Kidney (tissue), 14 donors: ENCODE data around the gene TWF1. TPM values are rescaled to one million over a fixed set of nuclear protein-coding genes. Genes with fewer than 3 reads are reported as not detected.
"Not testable (repeated sequence)": the region's sequence is repeated elsewhere in the genome, so short reads cannot be mapped to it uniquely, and the experiment has no call there.

Source experiments
- DNase-seq, 5 donors: peaks; one replicate each; pipeline ENCODE4 v3.0.0-alpha.2; 2013 to 2020
- FAIRE-seq: peaks from 2 replicates; lab custom pipeline; 2012; peaks lifted over from hg19 to GRCh38; lab: Jason Lieb, UNC
- H3K27ac ChIP-seq, 2 donors: one replicate each; pipeline ENCODE4 v1.7.0; 2013; ENCODE audit warnings: low read depth in 2 of 2, low read length in 2 of 2, inconsistent platforms in 1 of 2
- H3K27me3 ChIP-seq: one replicate; pipeline ENCODE4 v1.7.1; 2013; ENCODE audit warnings: low read length, inconsistent platforms; ENCODE audit not compliant: control insufficient read depth, insufficient read depth
- H3K36me3 ChIP-seq, 3 donors: one replicate each; pipeline versions ENCODE4 v1.7.0 to v1.7.1; 2013; ENCODE audit warnings: low read length in 3 of 3, control low read depth in 1 of 3, inconsistent platforms in 1 of 3; ENCODE audit not compliant: insufficient read depth in 3 of 3, control insufficient read depth in 2 of 3
- H3K4me1 ChIP-seq, 3 donors: one replicate each; pipeline versions ENCODE4 v1.7.0 to v1.7.1; 2013; ENCODE audit warnings: low read length in 3 of 3, inconsistent platforms in 1 of 3, low read depth in 1 of 3; ENCODE audit not compliant: control insufficient read depth in 2 of 3, insufficient read depth in 2 of 3
- H3K4me3 ChIP-seq, 3 donors: one replicate each; pipeline versions ENCODE4 v1.7.0 to v1.8.1; 2013; ENCODE audit warnings: low read length in 3 of 3, control low read depth in 1 of 3, inconsistent platforms in 1 of 3
- H3K9ac ChIP-seq, 3 donors: one replicate each; pipeline versions ENCODE4 v1.7.0 to v1.7.1; 2013; ENCODE audit warnings: low read length in 3 of 3, control low read depth in 1 of 3, inconsistent platforms in 1 of 3
- H3K9me3 ChIP-seq, 3 donors: one replicate each; pipeline versions ENCODE4 v1.7.0 to v1.7.1; 2013; ENCODE audit warnings: low read length in 3 of 3, control low read depth in 1 of 3, inconsistent platforms in 1 of 3; ENCODE audit not compliant: control insufficient read depth in 2 of 3, insufficient read depth in 1 of 3
- CTCF ChIP-seq: IDR thresholded peaks from 3 replicates; pipeline ENCODE4 v1.5.1; 2012; ENCODE audit warnings: mild to moderate bottlenecking, moderate library complexity, borderline replicate concordance; ENCODE audit not compliant: insufficient read depth; ENCODE audit errors: extremely low read depth
- intact Hi-C: fragments of 100-400 bp; cut with DNase I; formaldehyde crosslinking; loops from one replicate; pipeline ENCODE4 v1.11.1; 2022
- polyA plus RNA-seq: library from polyadenylated mRNA; stranded (reverse); fragments of 350-450 nt; fragmentation: Illumina TruSeq; extraction: RNeasy Lipid Tissue Mini Kit (QIAGEN cat#74804); gene quantifications from one replicate; pipeline ENCODE4 v1.2.3, GENCODE V29; 2014; ENCODE audit warnings: low read depth, low replicate concordance; ENCODE audit not compliant: insufficient read depth
- total RNA-seq: library from RNA; stranded (reverse); fragmentation: NEBNext Ultra II Directional; extraction: Animal tissue kit (Norgen Biotek cat#: 25700); gene quantifications from one replicate; pipeline ENCODE4 v1.2.1, GENCODE V29; 2021
- donor health status: control.
- donor health status: control.
- donor health status: control.
- donor health status: control.
- donor health status: control.
- donor health status: DM: yes; HTN: yes; CAD: no.
- donor health status: Normal renal cell carcinoma (clear cell type).

The TWF1 gene
- total and polyA plus RNA-seq, 2 donors from 2014 or later, result 41.0 to 75.0 TPM

GRCh38 chr12:43848226-43848507 lies 42.0 kb upstream of the TWF1 start:
- no peaks in the 10 kb centered on the region for H3K27me3 ChIP-seq
- no peak overlapping the region for H3K27ac ChIP-seq
- TF ChIP-seq CTCF, result no peak
- DNase-seq (no peak), FAIRE-seq (no peak)
- no peak overlapping the region for H3K9ac ChIP-seq
- no peak overlapping the region for H3K4me3 ChIP-seq
- H3K9me3 ChIP-seq, result no peaks in the 10 kb centered on the region
- no peaks in the 10 kb centered on the region for H3K36me3 ChIP-seq
- H3K4me1 ChIP-seq, result no peaks in the 10 kb centered on the region
- intact Hi-C loops, result no loop called here

DNA sequence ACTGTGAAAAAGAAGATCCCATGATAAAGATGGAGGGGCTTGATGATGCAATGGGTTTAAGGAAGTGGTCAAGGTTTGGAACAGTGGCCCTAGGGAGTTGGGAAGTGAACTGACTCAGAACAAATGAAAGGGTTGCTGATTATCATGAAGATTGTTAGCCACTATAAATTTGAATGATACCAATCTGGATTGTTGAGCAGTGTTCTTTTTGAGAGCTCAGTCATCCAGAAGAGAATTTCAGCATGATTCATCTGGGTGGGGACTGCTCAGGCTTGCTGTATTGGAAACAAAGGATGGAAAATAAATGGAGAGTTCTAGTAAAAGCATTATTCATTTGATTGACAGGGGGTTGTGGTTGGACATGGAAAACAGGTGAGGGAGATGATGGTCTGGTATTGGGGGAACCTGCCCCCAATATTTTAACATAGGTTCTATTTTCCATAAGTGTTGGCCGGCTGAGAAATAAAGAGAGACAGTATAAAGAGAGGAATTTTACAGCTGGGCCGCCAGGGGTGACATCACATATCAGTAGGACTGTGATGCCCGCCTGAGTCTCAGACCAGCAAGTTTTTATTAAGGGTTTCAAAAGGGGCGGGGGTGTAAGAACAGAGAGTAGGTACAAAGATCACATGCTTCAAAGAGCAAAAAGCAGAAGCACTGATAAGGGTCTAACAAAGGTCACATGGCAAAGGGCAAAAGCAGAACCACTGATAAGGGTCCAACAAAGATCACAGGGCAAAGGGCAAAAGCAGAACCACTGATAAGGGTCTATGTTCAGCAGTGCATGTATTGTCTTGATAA lies 41.5 kb upstream of the TWF1 start:
- not testable (repeated sequence) for FAIRE-seq, H3K27ac ChIP-seq

GRCh38 chr12:43842259-43842658 lies 36.1 kb upstream of the TWF1 start:
- Histone ChIP-seq H3K4me3 (no peak overlapping the region), H3K27me3 (no peaks in the 10 kb centered on the region), H3K36me3 (no peaks in the 10 kb centered on the region), H3K27ac (no peak overlapping the region), H3K9me3 (no peaks in the 10 kb centered on the region), H3K9ac (no peak overlapping the region), H3K4me1 (no peaks in the 10 kb centered on the region)
- DNase-seq, result no peak
- TF ChIP-seq CTCF, result no peak
- intact Hi-C loops, result no loop called here
- FAIRE-seq, result no peak

More for the DNA sequence above, 41.5 kb upstream of the TWF1 start:
- H3K9me3 ChIP-seq, H3K4me3 ChIP-seq, H3K9ac ChIP-seq, H3K27me3 ChIP-seq, H3K36me3 ChIP-seq, intact Hi-C loops, H3K4me1 ChIP-seq, DNase-seq: not testable (repeated sequence)

GRCh38 chr12:43841253-43841652 lies 35.1 kb upstream of the TWF1 start:
- Histone ChIP-seq H3K27ac (no peak overlapping the region), H3K27me3 (no peaks in the 10 kb centered on the region), H3K4me1 (peaks cover 0 to 4% (median 2%) of the 10 kb centered on the region in 3 donors), H3K9me3 (no peaks in the 10 kb centered on the region), H3K4me3 (no peak overlapping the region), H3K9ac (no peak overlapping the region), H3K36me3 (no peaks in the 10 kb centered on the region)
- intact Hi-C loops, result no loop called here
- DNase-seq (no peak), FAIRE-seq (no peak)
- no peak for TF ChIP-seq CTCF
